ENCODE data around the gene NAV1. TPM values are rescaled to one million over a fixed set of nuclear protein-coding genes. Genes with fewer than 3 reads are reported as not detected.
A peak's percentile ranks its signal among the peaks of the same experiment; 100 is the strongest.

Gene NAV1
- total and polyA plus RNA-seq, 2 of the 8 experiments (the other 6 are each of a cell fraction or from before 2014, with no cell fraction given), result 9.9 to 42.7 TPM

GRCh38 chr1:201499191-201499590, 39.7 kb upstream of the NAV1 start:
- ChIA-PET POLR2A (ENCODE audit: partially characterized antibody) (interaction anchor here (1.2 to 6.9 kb wide), 2 partner anchors 14 to 15 kb away, joined by 3 to 52 read pairs; no protein-coding TSS in a partner anchor), CTCF (ENCODE audit: partially characterized antibody) (interaction anchor here (0.7 to 27.5 kb wide), 8 partner anchors 8 to 150 kb away, joined by 3 to 929 read pairs (median 6); partner anchors contain the start of genes CSRP1 and NAV1)
- H2BK15ac ChIP-seq (ENCODE audit: low read length), result no peak overlapping the region
- FAIRE-seq, result no peak
- no peak overlapping the region for H3K4me3 ChIP-seq (ENCODE audit: extremely low read depth in 1 of 4, insufficient read depth in 2 of 4, low read depth in 3 of 4, low read length in 4 of 4)
- H3K23ac ChIP-seq (ENCODE audit: insufficient read length), result no peak overlapping the region
- H4K8ac ChIP-seq (ENCODE audit: extremely low read depth, insufficient read depth, low read length), result peak overlapping the region; percentile 22; the same call in 1 of the 2 replicates
- no peak overlapping the region for H4K91ac ChIP-seq (replicated peaks; ENCODE audit: insufficient read length, low read length)
- no peak overlapping the region for H3K18ac ChIP-seq (ENCODE audit: extremely low read depth, low read length)
- no peak for DNase-seq (ENCODE audit: low read depth in 1 of 2, low spot score in 2 of 2)
- H3K79me2 ChIP-seq (ENCODE audit: control insufficient read depth in 1 of 2, insufficient read depth in 2 of 2, low read length in 2 of 2), result no peaks in the 10 kb centered on the region
- 93% methylated on average over 3 of the region's 3 CpGs; no CpG with 5 or more reads in 1 of the 2 experiments for WGBS, 2 experiments (ENCODE audit: extremely low coverage in 1 of 2, insufficient coverage in 1 of 2, insufficient read length in 1 of 2, insufficient replicate concordance in 2 of 2, low coverage in 1 of 2, low lambda C conversion rate in 2 of 2, missing lambda C conversion rate in 1 of 2)
- H3K4ac ChIP-seq (replicated peaks; ENCODE audit: insufficient read length, low read depth, low read length), result no peak overlapping the region
- H3K4me2 ChIP-seq (ENCODE audit: insufficient read depth in 1 of 2, low read depth in 2 of 2, low read length in 2 of 2), result no peak overlapping the region
- H3K56ac ChIP-seq (replicated peaks; ENCODE audit: insufficient read length, low read depth, low read length), result no peak overlapping the region
- H3K23me2 ChIP-seq (ENCODE audit: low read depth, low read length), result peaks cover 3% of the 10 kb centered on the region; the same call in 1 of the 2 replicates
- H4K5ac ChIP-seq (ENCODE audit: insufficient read length, low read depth, low read length), result no peak overlapping the region
- no peaks in the 10 kb centered on the region for H4K20me1 ChIP-seq (replicated peaks in 1 of 2; ENCODE audit: control insufficient read depth in 1 of 2, insufficient read depth in 2 of 2, low read length in 2 of 2)
- H2BK120ac ChIP-seq (replicated peaks; ENCODE audit: low read depth, low read length), result no peak overlapping the region
- H3K36me3 ChIP-seq (ENCODE audit: control insufficient read depth in 2 of 4, insufficient read depth in 4 of 4, low read length in 3 of 4), result no peaks in the 10 kb centered on the region
- H3K9ac ChIP-seq (replicated peaks in 1 of 4; ENCODE audit: extremely low read depth in 1 of 4, low read depth in 3 of 4, low read length in 3 of 4), result no peak overlapping the region
- H3K27me3 ChIP-seq (replicated peaks in 1 of 4; ENCODE audit: control insufficient read depth in 3 of 4, extremely low read depth in 1 of 4, insufficient read depth in 3 of 4, low read length in 3 of 4), result no peaks in the 10 kb centered on the region
- H2AFZ ChIP-seq (ENCODE audit: low read length), result no peak overlapping the region
- H3K27ac ChIP-seq (ENCODE audit: low read depth, low read length), result no peak overlapping the region
- peaks cover 11 to 25% (median 21%) of the 10 kb centered on the region in 4 experiments for H3K4me1 ChIP-seq (replicated peaks in 1 of 4; ENCODE audit: control insufficient read depth in 3 of 4, insufficient read depth in 4 of 4, low read length in 3 of 4)
- no peaks in the 10 kb centered on the region for H3K9me3 ChIP-seq (ENCODE audit: insufficient read depth in 2 of 2, low read depth in 1 of 2, low read length in 1 of 2)
- no peak overlapping the region for H2BK5ac ChIP-seq (ENCODE audit: low read depth, low read length)
- no peaks in the 10 kb centered on the region for H3K79me1 ChIP-seq (ENCODE audit: low read depth, low read length)
- no peak overlapping the region for H2BK12ac ChIP-seq (ENCODE audit: low read depth, low read length)
- TF ChIP-seq KDM5A (IDR thresholded peaks at IDR 0.05; ENCODE audit: low read length), result no peak
- TF ChIP-seq RXRA (IDR thresholded peaks at IDR 0.05; ENCODE audit: insufficient read depth, low read depth, low read length), result no peak
- TF ChIP-seq SUZ12 (IDR thresholded peaks at IDR 0.05; ENCODE audit: low read length), result no peak
- no peak for TF ChIP-seq SRF (IDR thresholded peaks at IDR 0.05; ENCODE audit: low read depth, low read length)
- TF ChIP-seq JUND (IDR thresholded peaks at IDR 0.05; ENCODE audit: low read length), result no peak
- H2BK20ac ChIP-seq (ENCODE audit: low read length), result no peak overlapping the region
- no peak overlapping the region for H2AK5ac ChIP-seq (ENCODE audit: low read depth, low read length)
- no peak overlapping the region for H3K14ac ChIP-seq (ENCODE audit: insufficient read length)

All from H1 (cell line).